Measurements from ENCODE around the gene SLC25A22.

Gene SLC25A22

DNA sequence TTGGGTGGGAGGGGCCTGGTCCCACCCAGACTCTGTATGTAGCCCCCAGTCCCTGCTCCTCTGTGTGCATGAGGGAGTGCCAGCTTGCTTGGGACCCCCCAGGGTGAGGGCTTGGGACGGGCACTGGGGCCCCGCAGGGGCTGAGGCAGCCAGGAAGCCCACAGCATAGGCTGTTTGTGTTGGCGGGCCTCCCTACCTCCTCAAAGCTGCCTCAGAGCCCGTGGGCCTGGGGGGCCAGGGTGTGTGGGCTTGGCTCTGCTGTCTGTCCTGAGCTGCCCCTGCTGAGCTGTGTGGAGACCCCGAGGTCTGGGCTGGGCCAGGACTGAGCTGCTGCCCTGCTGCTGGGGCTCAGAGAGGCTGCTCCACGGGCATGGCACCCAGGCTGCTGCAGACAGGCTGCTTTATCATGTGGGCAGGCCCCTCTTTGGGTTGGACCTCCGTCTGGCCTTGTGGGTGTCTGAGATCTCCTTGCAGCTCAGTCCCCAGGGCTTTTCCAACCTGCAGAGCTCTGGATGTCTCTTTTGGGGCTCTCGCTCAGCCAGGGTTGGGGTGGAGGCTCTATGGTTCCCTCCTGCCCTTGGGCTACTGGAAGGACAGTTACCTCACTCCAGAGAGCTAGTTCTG lies 47.9 kb upstream of the SLC25A22 start:
- H3K27me3 ChIP-seq (ENCODE audit: insufficient read depth, poor library complexity, severe bottlenecking), result peaks cover 11% of the 10 kb centered on the region
- H3K4me3 ChIP-seq (replicated peaks; ENCODE audit: insufficient read depth, low read length), result no peak overlapping the region
- DNase-seq (ENCODE audit: low read depth in 1 of 2, low spot score in 1 of 2), result no peak
- TF ChIP-seq, protein P1, sequence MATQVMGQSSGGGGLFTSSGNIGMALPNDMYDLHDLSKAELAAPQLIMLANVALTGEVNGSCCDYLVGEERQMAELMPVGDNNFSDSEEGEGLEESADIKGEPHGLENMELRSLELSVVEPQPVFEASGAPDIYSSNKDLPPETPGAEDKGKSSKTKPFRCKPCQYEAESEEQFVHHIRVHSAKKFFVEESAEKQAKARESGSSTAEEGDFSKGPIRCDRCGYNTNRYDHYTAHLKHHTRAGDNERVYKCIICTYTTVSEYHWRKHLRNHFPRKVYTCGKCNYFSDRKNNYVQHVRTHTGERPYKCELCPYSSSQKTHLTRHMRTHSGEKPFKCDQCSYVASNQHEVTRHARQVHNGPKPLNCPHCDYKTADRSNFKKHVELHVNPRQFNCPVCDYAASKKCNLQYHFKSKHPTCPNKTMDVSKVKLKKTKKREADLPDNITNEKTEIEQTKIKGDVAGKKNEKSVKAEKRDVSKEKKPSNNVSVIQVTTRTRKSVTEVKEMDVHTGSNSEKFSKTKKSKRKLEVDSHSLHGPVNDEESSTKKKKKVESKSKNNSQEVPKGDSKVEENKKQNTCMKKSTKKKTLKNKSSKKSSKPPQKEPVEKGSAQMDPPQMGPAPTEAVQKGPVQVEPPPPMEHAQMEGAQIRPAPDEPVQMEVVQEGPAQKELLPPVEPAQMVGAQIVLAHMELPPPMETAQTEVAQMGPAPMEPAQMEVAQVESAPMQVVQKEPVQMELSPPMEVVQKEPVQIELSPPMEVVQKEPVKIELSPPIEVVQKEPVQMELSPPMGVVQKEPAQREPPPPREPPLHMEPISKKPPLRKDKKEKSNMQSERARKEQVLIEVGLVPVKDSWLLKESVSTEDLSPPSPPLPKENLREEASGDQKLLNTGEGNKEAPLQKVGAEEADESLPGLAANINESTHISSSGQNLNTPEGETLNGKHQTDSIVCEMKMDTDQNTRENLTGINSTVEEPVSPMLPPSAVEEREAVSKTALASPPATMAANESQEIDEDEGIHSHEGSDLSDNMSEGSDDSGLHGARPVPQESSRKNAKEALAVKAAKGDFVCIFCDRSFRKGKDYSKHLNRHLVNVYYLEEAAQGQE (IDR thresholded peaks at IDR 0.05; ENCODE audit: insufficient replicate concordance, low read depth), result no peak
- TF ChIP-seq GABPA (IDR thresholded peaks at IDR 0.05; ENCODE audit: low read depth) (no peak), POLR2AphosphoS5 (IDR thresholded peaks at IDR 0.05; ENCODE audit: low read depth) (no peak), SPI1 (IDR thresholded peaks at IDR 0.05; ENCODE audit: borderline replicate concordance, low read depth) (no peak)
- TF ChIP-seq, protein P2, sequence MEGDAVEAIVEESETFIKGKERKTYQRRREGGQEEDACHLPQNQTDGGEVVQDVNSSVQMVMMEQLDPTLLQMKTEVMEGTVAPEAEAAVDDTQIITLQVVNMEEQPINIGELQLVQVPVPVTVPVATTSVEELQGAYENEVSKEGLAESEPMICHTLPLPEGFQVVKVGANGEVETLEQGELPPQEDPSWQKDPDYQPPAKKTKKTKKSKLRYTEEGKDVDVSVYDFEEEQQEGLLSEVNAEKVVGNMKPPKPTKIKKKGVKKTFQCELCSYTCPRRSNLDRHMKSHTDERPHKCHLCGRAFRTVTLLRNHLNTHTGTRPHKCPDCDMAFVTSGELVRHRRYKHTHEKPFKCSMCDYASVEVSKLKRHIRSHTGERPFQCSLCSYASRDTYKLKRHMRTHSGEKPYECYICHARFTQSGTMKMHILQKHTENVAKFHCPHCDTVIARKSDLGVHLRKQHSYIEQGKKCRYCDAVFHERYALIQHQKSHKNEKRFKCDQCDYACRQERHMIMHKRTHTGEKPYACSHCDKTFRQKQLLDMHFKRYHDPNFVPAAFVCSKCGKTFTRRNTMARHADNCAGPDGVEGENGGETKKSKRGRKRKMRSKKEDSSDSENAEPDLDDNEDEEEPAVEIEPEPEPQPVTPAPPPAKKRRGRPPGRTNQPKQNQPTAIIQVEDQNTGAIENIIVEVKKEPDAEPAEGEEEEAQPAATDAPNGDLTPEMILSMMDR (IDR thresholded peaks at IDR 0.05; ENCODE audit: insufficient read depth, low read length), result no peak
- no peak overlapping the region for H3K27ac ChIP-seq (replicated peaks)

DNA sequence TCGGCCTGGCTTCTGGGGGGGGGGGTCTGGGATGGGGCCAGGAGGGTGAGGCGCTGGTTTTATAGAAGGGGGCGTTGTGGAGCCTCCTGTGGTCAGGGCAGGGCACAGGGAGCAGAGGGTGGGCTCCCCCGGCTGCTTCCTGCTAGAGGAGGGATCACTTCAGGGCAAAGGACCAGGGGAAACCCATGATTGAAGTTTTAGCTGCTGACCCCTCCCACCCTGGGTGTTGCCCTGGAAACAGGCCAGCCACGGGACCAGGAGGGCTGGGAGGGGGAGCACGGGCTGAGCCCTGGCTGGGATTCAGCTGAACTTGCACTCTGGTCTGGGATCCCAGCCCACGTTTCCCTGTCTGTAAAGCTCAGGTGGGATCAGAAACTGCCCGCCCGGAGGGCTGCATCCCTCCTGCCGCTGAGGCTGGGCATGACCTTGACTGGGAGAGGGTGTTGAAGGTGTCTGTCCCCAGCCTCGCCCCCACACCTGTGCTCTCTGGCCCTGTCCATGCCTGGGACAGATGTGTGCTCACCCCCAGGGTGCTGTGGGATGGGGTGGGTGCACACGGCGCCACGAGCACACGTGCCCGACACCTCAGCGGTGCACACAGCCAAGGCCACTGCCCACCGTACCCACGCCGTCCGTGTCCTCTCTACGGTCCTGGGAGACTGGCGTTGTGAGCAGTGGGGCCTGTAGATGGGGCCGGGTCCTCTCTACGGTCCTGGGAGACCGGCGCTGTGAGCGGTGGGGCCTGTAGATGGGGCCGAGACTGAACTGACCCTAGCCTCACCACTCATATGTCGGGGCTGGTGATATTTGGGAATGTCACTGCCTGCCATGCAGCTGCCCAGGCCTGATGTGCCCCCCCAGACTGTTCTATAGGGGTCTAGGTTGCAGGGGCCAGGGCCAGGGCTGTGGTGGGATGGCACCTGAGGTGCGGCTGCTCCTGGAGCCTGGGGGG lies 46.9 kb upstream of the SLC25A22 start:
- Histone ChIP-seq H3K27me3 (ENCODE audit: insufficient read depth, poor library complexity, severe bottlenecking) (peaks cover 11% of the 10 kb centered on the region), H3K27ac (replicated peaks) (no peak overlapping the region), H3K4me3 (replicated peaks; ENCODE audit: insufficient read depth, low read length) (no peak overlapping the region)
- DNase-seq (ENCODE audit: low read depth in 1 of 2, low spot score in 1 of 2), result no peak
- TF ChIP-seq, protein P1 (IDR thresholded peaks at IDR 0.05; ENCODE audit: insufficient replicate concordance, low read depth), result no peak
- TF ChIP-seq POLR2AphosphoS5 (IDR thresholded peaks at IDR 0.05; ENCODE audit: low read depth), result no peak
- no peak for TF ChIP-seq SPI1 (IDR thresholded peaks at IDR 0.05; ENCODE audit: borderline replicate concordance, low read depth)
- TF ChIP-seq GABPA (IDR thresholded peaks at IDR 0.05; ENCODE audit: low read depth), result no peak
- TF ChIP-seq, protein P2 (IDR thresholded peaks at IDR 0.05; ENCODE audit: insufficient read depth, low read length), result no peak

DNA sequence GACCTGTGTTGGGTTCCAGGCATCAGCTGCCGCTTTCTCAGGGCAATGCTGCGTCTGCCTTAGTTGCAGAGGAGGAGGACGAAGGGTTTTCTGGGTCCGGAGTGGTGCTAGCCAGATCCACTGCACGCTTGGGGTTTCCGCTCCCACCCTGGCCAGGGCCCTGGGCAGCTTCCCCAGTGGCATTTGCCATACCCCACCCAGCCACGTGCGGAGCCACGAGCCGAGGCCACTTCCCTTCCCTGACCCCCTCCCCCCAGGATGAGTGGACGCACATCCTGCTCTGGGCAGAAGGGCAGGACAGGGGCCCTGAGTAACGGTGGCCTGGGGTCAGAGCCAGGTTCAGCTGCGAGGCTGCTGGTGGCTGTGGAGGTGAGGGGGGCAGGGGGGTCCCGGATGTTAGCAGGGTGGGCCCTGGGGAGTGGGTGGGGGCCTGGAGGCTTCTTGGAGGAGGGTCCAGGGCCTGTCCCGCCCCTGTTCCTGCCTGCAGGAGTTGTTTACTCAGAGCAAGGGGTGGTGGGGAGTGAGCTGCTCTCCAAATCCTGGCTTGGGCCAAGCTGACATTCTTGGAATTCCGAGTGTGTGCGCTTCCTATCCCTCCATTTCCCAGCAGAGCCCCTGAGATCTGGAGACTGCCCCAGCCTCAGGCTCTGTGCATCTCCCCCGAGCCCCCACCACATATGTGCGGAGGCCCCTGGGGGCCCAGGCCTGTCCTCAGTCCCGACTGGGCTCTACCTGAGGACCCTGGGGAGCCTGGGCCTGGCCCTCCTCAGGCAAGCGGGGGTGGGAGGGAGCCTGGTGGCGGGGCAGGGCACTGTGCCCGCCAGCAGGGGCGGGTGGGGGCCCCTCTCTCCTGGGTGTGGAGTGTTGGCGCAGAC lies 46.0 kb upstream of the SLC25A22 start:
- no peak overlapping the region for H3K27ac ChIP-seq (replicated peaks)
- H3K27me3 ChIP-seq (ENCODE audit: insufficient read depth, poor library complexity, severe bottlenecking), result peaks cover 7% of the 10 kb centered on the region
- no peak overlapping the region for H3K4me3 ChIP-seq (replicated peaks; ENCODE audit: insufficient read depth, low read length)
- TF ChIP-seq, protein P1 (IDR thresholded peaks at IDR 0.05; ENCODE audit: insufficient replicate concordance, low read depth), result no peak
- no peak for TF ChIP-seq GABPA (IDR thresholded peaks at IDR 0.05; ENCODE audit: low read depth)
- no peak for TF ChIP-seq POLR2AphosphoS5 (IDR thresholded peaks at IDR 0.05; ENCODE audit: low read depth)
- TF ChIP-seq, protein P2 (IDR thresholded peaks at IDR 0.05; ENCODE audit: insufficient read depth, low read length), result no peak
- TF ChIP-seq SPI1 (IDR thresholded peaks at IDR 0.05; ENCODE audit: borderline replicate concordance, low read depth), result no peak
- DNase-seq (ENCODE audit: low read depth in 1 of 2, low spot score in 1 of 2), result no peak
